Spleen (tissue), 11 donors: ENCODE data around the gene KIF1A. TPM values are rescaled to one million over a fixed set of nuclear protein-coding genes. Genes with fewer than 3 reads are reported as not detected.
"Not testable (repeated sequence)": the region's sequence is repeated elsewhere in the genome, so short reads cannot be mapped to it uniquely, and the experiment has no call there.

Experiments
- DNase-seq: peaks from one replicate; pipeline ENCODE4 v3.0.0-alpha.2; 2020
- H3K27ac ChIP-seq, 8 donors: fragments of 200-600 bp; sonication (generic) in 7 of 8; 1 replicate in 4 of 8; 2 replicates in 4 of 8; pipeline versions ENCODE4 v1.5.0 to v1.8.0; 2016 to 2021; ENCODE audit warnings: inconsistent platforms in 4 of 8, mild to moderate bottlenecking in 4 of 8, moderate library complexity in 1 of 8
- H3K27me3 ChIP-seq, 7 donors: fragments of 200-600 bp; sonication (generic) in 6 of 7; replicated peaks in 1 of 7; 1 replicate in 4 of 7; 2 replicates in 3 of 7; pipeline versions ENCODE4 v1.5.0 to v1.8.0; 2016 to 2021; ENCODE audit warnings: inconsistent platforms in 3 of 7, mild to moderate bottlenecking in 1 of 7
- H3K36me3 ChIP-seq, 6 donors: fragments of 200-600 bp; sonication (generic) in 5 of 6; 1 replicate in 4 of 6; 2 replicates in 2 of 6; pipeline versions ENCODE4 v1.5.0 to v1.8.0; 2016 to 2021; ENCODE audit warnings: inconsistent platforms in 2 of 6
- H3K4me1 ChIP-seq, 6 donors: fragments of 200-600 bp; sonication (generic) in 5 of 6; 1 replicate in 3 of 6; 2 replicates in 3 of 6; pipeline versions ENCODE4 v1.5.0 to v1.8.0; 2016 to 2021; ENCODE audit warnings: inconsistent platforms in 3 of 6
- H3K4me3 ChIP-seq, 8 donors: fragments of 200-600 bp; sonication (generic) in 7 of 8; 1 replicate in 4 of 8; 2 replicates in 4 of 8; pipeline versions ENCODE4 v1.5.0 to v1.8.0; 2016 to 2021; ENCODE audit warnings: inconsistent platforms in 4 of 8, mild to moderate bottlenecking in 4 of 8, moderate library complexity in 2 of 8
- H3K9me3 ChIP-seq, 8 donors: fragments of 200-600 bp; sonication (generic) in 7 of 8; 1 replicate in 4 of 8; 2 replicates in 4 of 8; pipeline versions ENCODE4 v1.5.0 to v1.8.0; 2016 to 2021; ENCODE audit warnings: inconsistent platforms in 4 of 8
- CTCF ChIP-seq, 11 experiments: fragments of 200-600 bp in 7 of 11; fragments of 450-650 bp in 4 of 11; sonication (generic) in 4 of 11; IDR thresholded peaks in 8 of 11; conservative IDR thresholded peaks in 3 of 11; 1 replicate in 7 of 11; 2 replicates in 4 of 11; pipeline versions ENCODE4 v1.4.0 to v1.8.0; 2016 to 2021; ENCODE audit warnings: antibody characterized with exemption in 11 of 11, inconsistent platforms in 4 of 11, mild to moderate bottlenecking in 1 of 11
- POLR2A ChIP-seq, 3 donors: fragments of 450-650 bp; IDR thresholded peaks; one replicate each; pipeline ENCODE4 v1.5.1; 2017; ENCODE audit warnings: antibody characterized with exemption in 3 of 3, mild to moderate bottlenecking in 1 of 3
- POLR2AphosphoS5 ChIP-seq, 3 donors: sonication (generic); formaldehyde crosslinking; IDR thresholded peaks; one replicate each; pipeline ENCODE4 v1.5.1; 2017; ENCODE audit warnings: antibody characterized with exemption in 3 of 3
- WGBS, 5 donors: extraction: QIAGEN DNeasy Blood & Tissue Kit in 3 of 5; methylation state at CpG; one replicate each; pipeline versions ENCODE4 v1.1.5 to v1.1.7; 2013 to 2018; 5-methylcytosine and 5-hydroxymethylcytosine counted together
- intact Hi-C: fragments of 100-400 bp; cut with DNase I; formaldehyde crosslinking; loops from one replicate; pipeline ENCODE4 v1.15.0; 2023; ENCODE audit warnings: low total_unique reads
- polyA plus RNA-seq, 3 donors: library from polyadenylated mRNA; stranded (reverse); fragments of 200-250 nt; gene quantifications; one replicate each; pipeline ENCODE4 v1.2.1, GENCODE V29; 2013
- total RNA-seq, 7 donors: library from RNA; depleted of rRNA in 3 of 7; stranded (reverse); fragments of >200 nt in 3 of 7; fragmentation: NEBNext Ultra II Directional in 4 of 7; extraction: Animal tissue kit (Norgen Biotek cat#: 25700) in 4 of 7; gene quantifications; one replicate each; pipeline versions ENCODE4 v1.1.0 to v1.2.1, GENCODE V29; 2016 to 2021
- donor health status: healthy with polysubstance abuse.
- donor health status: DM: no; HTN: no; CAD: no; lungs with moderate emphysema.
- donor health status: DM: no; HTN: no; CAD: no.
- donor health status: Bipolar disorder and iron deficiency.
- donor health status: healthy.
- donor health status: DM: no; HTN: no; CAD: no.
- donor health status: DM: yes; HTN: yes; CAD: no.

KIF1A gene
- total and polyA plus RNA-seq, 10 donors = 0.02 to 2.0 (median 0.55) TPM; not detected in 1

- no peak overlapping the region for H3K27ac ChIP-seq
- no peaks in the 10 kb centered on the region for H3K9me3 ChIP-seq
- peaks cover 0 to 12% (median 0%) of the 10 kb centered on the region in 6 donors for H3K4me1 ChIP-seq
- no peak for TF ChIP-seq POLR2A (IDR thresholded peaks at IDR 0.05)
- TF ChIP-seq CTCF (IDR thresholded peaks at IDR 0.05 in 8 of 11, conservative IDR thresholded peaks at IDR 0.05 in 3 of 11) = no peak
- TF ChIP-seq POLR2AphosphoS5 (IDR thresholded peaks at IDR 0.05) = no peak
- WGBS, 5 donors = 89 to 93% (median 90%) methylated on average over 27 to 30 of the region's 30 CpGs
- no peaks in the 10 kb centered on the region for H3K36me3 ChIP-seq
- H3K27me3 ChIP-seq = peaks cover 0 to 59% (median 6%) of the 10 kb centered on the region in 7 donors
- intact Hi-C loops = no loop called here
- H3K4me3 ChIP-seq = no peak overlapping the region
- DNase-seq = peak; percentile 46
Observed at GRCh38 chr2:240701736-240702639, 118.0 kb downstream of the KIF1A start.

- no peak for TF ChIP-seq CTCF (IDR thresholded peaks at IDR 0.05 in 8 of 11, conservative IDR thresholded peaks at IDR 0.05 in 3 of 11)
- no peak for TF ChIP-seq POLR2AphosphoS5 (IDR thresholded peaks at IDR 0.05)
- TF ChIP-seq POLR2A (IDR thresholded peaks at IDR 0.05) = no peak
- Histone ChIP-seq H3K27ac (no peak overlapping the region), H3K9me3 (no peaks in the 10 kb centered on the region), H3K4me1 (peaks cover 0 to 12% (median 0%) of the 10 kb centered on the region in 6 donors), H3K36me3 (no peaks in the 10 kb centered on the region), H3K4me3 (no peak overlapping the region), H3K27me3 (peaks cover 0 to 59% (median 6%) of the 10 kb centered on the region in 7 donors)
- 85 to 98% (median 90%) methylated on average over 22 to 67 of the region's 67 CpGs for WGBS, 5 donors
- DNase-seq = peak; percentile 70
- intact Hi-C loops = no loop called here
Observed at GRCh38 chr2:240701091-240701735, 118.8 kb downstream of the KIF1A start.

GRCh38 chr2:240700616-240701015, 119.4 kb downstream of the KIF1A start:
- H3K36me3 ChIP-seq, H3K27ac ChIP-seq, H3K9me3 ChIP-seq, H3K4me3 ChIP-seq, DNase-seq, intact Hi-C loops: not testable (repeated sequence)
- 74 to 85% (median 80%) methylated on average over 15 to 18 of the region's 21 CpGs for WGBS, 5 donors
- peaks cover 0 to 11% (median 0%) of the 10 kb centered on the region in 6 donors for H3K4me1 ChIP-seq
- H3K27me3 ChIP-seq = peaks cover 0 to 58% (median 6%) of the 10 kb centered on the region in 7 donors

- peak; percentile 50 for DNase-seq
- intact Hi-C loops = not testable (repeated sequence)
Observed at GRCh38 chr2:240699835-240700234, 120.2 kb downstream of the KIF1A start.

GRCh38 chr2:240698852-240699561, 121.0 kb downstream of the KIF1A start:
- peak; percentile 68 for DNase-seq
- H3K27ac ChIP-seq, H3K9me3 ChIP-seq, H3K4me1 ChIP-seq, H3K4me3 ChIP-seq, intact Hi-C loops, H3K36me3 ChIP-seq: not testable (repeated sequence)
- 47 to 77% (median 67%) methylated on average over 3 to 7 of the region's 33 CpGs for WGBS, 5 donors
- peaks cover 0 to 42% (median 6%) of the 10 kb centered on the region in 7 donors for H3K27me3 ChIP-seq

More at GRCh38 chr2:240699835-240700234, 120.2 kb downstream of the KIF1A start:
- WGBS, 5 donors = 50 to 60% (median 59%) methylated on average over 7 to 8 of the region's 8 CpGs; no CpG with 5 or more reads in 1 of the 5 donors
- not testable (repeated sequence) for H3K4me3 ChIP-seq, H3K36me3 ChIP-seq, H3K4me1 ChIP-seq, H3K9me3 ChIP-seq, H3K27ac ChIP-seq
- H3K27me3 ChIP-seq = peaks cover 0 to 51% (median 6%) of the 10 kb centered on the region in 7 donors

- H3K4me1 ChIP-seq, H3K9me3 ChIP-seq, H3K4me3 ChIP-seq, intact Hi-C loops, H3K36me3 ChIP-seq, H3K27ac ChIP-seq, DNase-seq: not testable (repeated sequence)
- 30 to 85% (median 74%) methylated on average over 2 to 6 of the region's 13 CpGs for WGBS, 5 donors
- H3K27me3 ChIP-seq = peaks cover 0 to 17% (median 0%) of the 10 kb centered on the region in 7 donors
Observed at GRCh38 chr2:240696469-240696868, 123.5 kb downstream of the KIF1A start.

- WGBS, 5 donors = no CpG with 5 or more reads among the region's 19 CpGs
- H3K4me3 ChIP-seq, intact Hi-C loops, H3K4me1 ChIP-seq, H3K9me3 ChIP-seq, H3K27me3 ChIP-seq, H3K27ac ChIP-seq, H3K36me3 ChIP-seq, DNase-seq: not testable (repeated sequence)
Observed at GRCh38 chr2:240695593-240695992, 124.4 kb downstream of the KIF1A start.

- H3K4me1 ChIP-seq, H3K27ac ChIP-seq, H3K9me3 ChIP-seq, H3K27me3 ChIP-seq, H3K4me3 ChIP-seq, H3K36me3 ChIP-seq, DNase-seq, intact Hi-C loops: not testable (repeated sequence)
- 75% methylated on average over 2 of the region's 12 CpGs; no CpG with 5 or more reads in 4 of the 5 donors for WGBS, 5 donors
Observed at GRCh38 chr2:240694304-240694703, 125.7 kb downstream of the KIF1A start.
